ENCODE results near the gene SPG21.

DNA sequence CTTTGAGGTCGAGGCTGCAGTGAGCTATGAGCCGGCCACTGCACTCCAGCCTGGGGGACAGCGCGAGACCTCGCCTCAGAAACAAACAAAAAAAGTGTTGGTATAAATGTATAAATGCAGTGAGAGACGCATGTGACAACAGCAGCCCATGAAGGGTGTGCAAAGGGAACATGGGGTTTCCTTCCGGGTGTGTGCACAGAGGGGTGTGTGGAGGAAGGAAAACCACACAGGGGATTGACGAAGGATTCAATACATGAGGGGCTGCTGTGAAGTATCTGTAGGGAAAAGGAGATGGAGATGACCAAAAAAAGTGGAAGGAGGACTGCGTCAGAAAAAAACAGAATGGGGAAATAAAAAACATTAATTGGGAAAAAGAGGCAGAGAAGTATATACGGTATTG lies 38.6 kb upstream of the SPG21 start:
- TF ChIP-seq CTCF (IDR thresholded peaks at IDR 0.05) (no peak), POLR2A (IDR thresholded peaks at IDR 0.05) (no peak)
